Tibial artery (tissue), 4 donors: Measurements from ENCODE around the gene TMA7B.

Experiments
- DNase-seq, 2 donors: peaks; one replicate each; pipeline ENCODE4 v3.0.0-alpha.2; 2019
- H3K27ac ChIP-seq, 2 donors: fragments of 200-600 bp; sonication (generic) in 1 of 2; 1 replicate in 1 of 2; 2 replicates in 1 of 2; pipeline ENCODE4 v1.5.1; 2018 to 2019; ENCODE audit warnings: mild to moderate bottlenecking in 1 of 2
- H3K27me3 ChIP-seq, 2 donors: fragments of 200-600 bp; sonication (generic) in 1 of 2; one replicate each; pipeline versions ENCODE4 v1.5.1 to v1.6.0; 2016 to 2019
- H3K36me3 ChIP-seq, 3 donors: fragments of 200-600 bp; sonication (generic) in 2 of 3; one replicate each; pipeline ENCODE4 v1.5.1; 2016 to 2019; ENCODE audit warnings: mild to moderate bottlenecking in 2 of 3
- H3K4me1 ChIP-seq, 4 donors: fragments of 200-600 bp; sonication (generic) in 2 of 4; 1 replicate in 3 of 4; 2 replicates in 1 of 4; pipeline ENCODE4 v1.5.1; 2016 to 2019
- H3K4me3 ChIP-seq, 2 donors: fragments of 200-600 bp; sonication (generic) in 1 of 2; 1 replicate in 1 of 2; 2 replicates in 1 of 2; pipeline ENCODE4 v1.5.1; 2018 to 2019; ENCODE audit warnings: mild to moderate bottlenecking in 2 of 2
- H3K9me3 ChIP-seq, 3 donors: fragments of 200-600 bp; sonication (generic) in 1 of 3; one replicate each; pipeline ENCODE4 v1.5.1; 2016 to 2019
- CTCF ChIP-seq, 2 experiments: fragments of 200-600 bp in 1 of 2; fragments of 450-650 bp in 1 of 2; IDR thresholded peaks; one replicate each; pipeline ENCODE4 v1.5.1; 2017 to 2019; ENCODE audit warnings: antibody characterized with exemption in 2 of 2, mild to moderate bottlenecking in 1 of 2, moderate library complexity in 1 of 2
- intact Hi-C: fragments of 100-400 bp; cut with DNase I; formaldehyde crosslinking; loops from one replicate; pipeline ENCODE4 v1.15.0; 2023; ENCODE audit warnings: low total_unique reads

Gene TMA7B

DNA sequence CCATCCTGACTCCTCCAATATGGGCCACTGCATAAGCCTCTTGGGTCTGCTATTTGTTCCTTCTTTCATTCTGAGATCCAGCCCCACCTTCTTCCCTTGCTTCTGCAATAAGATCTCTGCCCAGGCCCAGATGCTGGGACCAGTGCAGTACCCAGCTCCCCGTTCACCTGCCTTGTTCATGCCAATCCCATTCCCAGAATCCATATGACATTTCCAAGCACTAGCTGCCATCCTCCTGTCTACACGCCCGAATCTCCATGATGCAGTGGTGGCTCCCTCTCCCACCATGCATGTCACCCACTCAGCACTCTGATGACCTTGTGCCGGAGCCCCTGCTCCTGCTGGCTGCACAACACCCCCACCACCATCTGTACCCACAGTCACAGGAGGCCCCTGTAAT lies 23.1 kb downstream of the TMA7B start:
- peaks cover 0 to 43% of the 10 kb centered on the region in 2 donors for H3K27me3 ChIP-seq
- no peak for DNase-seq

GRCh38 chr22:39984006-39984405 lies 23.8 kb downstream of the TMA7B start:
- Histone ChIP-seq H3K27me3 (peaks cover 0 to 48% of the 10 kb centered on the region in 2 donors), H3K4me1 (no peaks in the 10 kb centered on the region), H3K36me3 (no peaks in the 10 kb centered on the region), H3K4me3 (no peak overlapping the region), H3K9me3 (no peaks in the 10 kb centered on the region), H3K27ac (no peak overlapping the region)
- intact Hi-C loops: no loop called here
- TF ChIP-seq CTCF (IDR thresholded peaks at IDR 0.05): no peak
- no peak for DNase-seq

More for the DNA sequence above, 23.1 kb downstream of the TMA7B start:
- Histone ChIP-seq H3K4me3 (no peak overlapping the region), H3K27ac (no peak overlapping the region), H3K9me3 (no peaks in the 10 kb centered on the region), H3K4me1 (no peaks in the 10 kb centered on the region), H3K36me3 (no peaks in the 10 kb centered on the region)
- intact Hi-C loops: no loop called here
- TF ChIP-seq CTCF (IDR thresholded peaks at IDR 0.05): no peak

DNA sequence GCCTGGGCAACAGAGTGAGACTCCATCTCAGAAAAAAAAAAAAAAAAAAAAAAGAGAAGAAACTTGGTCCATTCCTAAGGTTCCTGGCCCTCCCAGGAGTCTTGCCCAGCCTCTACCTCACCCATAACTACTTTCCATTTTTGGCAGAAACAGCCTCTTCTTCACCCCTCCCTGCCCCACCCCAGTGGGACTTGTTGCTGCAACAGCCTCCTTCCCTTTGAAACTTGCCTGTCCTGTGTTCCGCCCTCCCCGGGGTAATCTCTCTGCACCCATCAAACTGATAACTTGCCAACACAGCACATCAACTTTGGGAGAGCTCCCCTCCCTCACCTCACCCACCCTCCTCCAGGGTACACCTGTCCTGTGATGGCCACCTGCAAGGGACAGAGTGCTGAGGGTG lies 24.5 kb downstream of the TMA7B start:
- peaks cover 0 to 48% of the 10 kb centered on the region in 2 donors for H3K27me3 ChIP-seq

DNA sequence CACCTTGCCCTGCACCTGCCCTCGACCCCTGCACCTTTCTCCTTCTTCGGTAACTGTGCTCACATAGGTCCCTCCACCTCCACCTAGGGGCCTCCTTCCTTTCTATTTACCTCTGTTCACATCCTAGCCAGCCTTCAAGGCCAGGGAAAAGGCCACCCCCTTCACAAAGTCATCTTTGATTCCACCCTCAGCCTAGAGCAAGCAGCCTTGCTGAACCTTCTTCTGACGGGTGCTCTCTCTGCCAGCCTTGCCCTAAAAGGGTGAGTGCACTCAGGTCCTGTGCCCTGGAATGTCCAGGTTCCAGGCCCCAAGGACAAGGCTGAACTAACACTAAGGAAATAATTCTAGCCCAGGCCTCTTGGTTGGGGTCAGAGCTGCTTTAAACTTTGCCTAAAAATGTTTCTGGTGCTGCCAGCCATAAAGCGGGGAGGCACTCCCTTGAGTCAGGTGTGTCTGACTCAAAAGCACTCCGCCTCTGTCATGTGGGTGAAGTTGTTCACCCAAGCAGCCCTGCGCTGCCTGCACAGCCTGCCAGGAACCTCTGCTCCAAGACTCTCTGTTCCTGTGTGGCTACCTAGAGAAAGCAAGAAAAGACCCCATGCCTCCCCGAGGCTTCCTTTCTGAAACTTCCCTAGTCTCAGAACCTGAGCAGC lies 25.3 kb downstream of the TMA7B start:
- no peaks in the 10 kb centered on the region for H3K9me3 ChIP-seq
- no peak overlapping the region for H3K27ac ChIP-seq
- no peak for TF ChIP-seq CTCF (IDR thresholded peaks at IDR 0.05)
- no peak for DNase-seq
- H3K36me3 ChIP-seq: no peaks in the 10 kb centered on the region
- H3K4me1 ChIP-seq: no peaks in the 10 kb centered on the region
- no peak overlapping the region for H3K4me3 ChIP-seq
- peaks cover 0 to 40% of the 10 kb centered on the region in 2 donors for H3K27me3 ChIP-seq
- intact Hi-C loops: no loop called here

More for the DNA sequence above, 24.5 kb downstream of the TMA7B start:
- H3K4me3 ChIP-seq: no peak overlapping the region
- no peaks in the 10 kb centered on the region for H3K4me1 ChIP-seq
- DNase-seq: no peak
- intact Hi-C loops: no loop called here
- no peaks in the 10 kb centered on the region for H3K9me3 ChIP-seq
- H3K36me3 ChIP-seq: no peaks in the 10 kb centered on the region
- H3K27ac ChIP-seq: no peak overlapping the region
- TF ChIP-seq CTCF (IDR thresholded peaks at IDR 0.05): no peak

- Histone ChIP-seq H3K27ac (no peak overlapping the region), H3K27me3 (peaks cover 0 to 33% of the 10 kb centered on the region in 2 donors), H3K36me3 (no peaks in the 10 kb centered on the region), H3K4me3 (no peak overlapping the region), H3K4me1 (no peaks in the 10 kb centered on the region), H3K9me3 (no peaks in the 10 kb centered on the region)
- intact Hi-C loops: no loop called here
- no peak for DNase-seq
- no peak for TF ChIP-seq CTCF (IDR thresholded peaks at IDR 0.05)
Measured at GRCh38 chr22:39988386-39989114, 28.4 kb downstream of the TMA7B start.
